CD14-positive monocyte (primary cell): ENCODE results near the gene RPL26. TPM values are rescaled to one million over a fixed set of nuclear protein-coding genes. Genes with fewer than 3 reads are reported as not detected.

Experiments
- DNase-seq, 3 donors: peaks; one replicate each; pipeline ENCODE4 v3.0.0-alpha.2; 2011 to 2022
- H2AFZ ChIP-seq: 2 replicates; pipeline ENCODE4 v1.6.0; 2012; ENCODE audit warnings: mild to moderate bottlenecking, low read depth, low read length, inconsistent platforms; ENCODE audit not compliant: insufficient read depth, poor library complexity, severe bottlenecking
- H3K27ac ChIP-seq, 2 donors: 1 replicate in 1 of 2; 2 replicates in 1 of 2; pipeline ENCODE4 v1.5.1; 2012 to 2013; ENCODE audit warnings: low read length in 2 of 2, control low read depth in 1 of 2, inconsistent platforms in 1 of 2, low read depth in 1 of 2, mild to moderate bottlenecking in 1 of 2
- H3K27me3 ChIP-seq, 2 donors: one replicate each; pipeline versions ENCODE4 v1.6.0 to v1.6.1; 2011 to 2013; ENCODE audit warnings: low read length in 2 of 2; ENCODE audit not compliant: control insufficient read depth in 2 of 2, insufficient read depth in 2 of 2
- H3K36me3 ChIP-seq, 2 donors: replicated peaks in 1 of 2; 1 replicate in 1 of 2; 2 replicates in 1 of 2; pipeline versions ENCODE4 v1.5.1 to v1.6.1; 2012 to 2013; ENCODE audit warnings: low read length in 2 of 2, control low read depth in 1 of 2, inconsistent platforms in 1 of 2, mild to moderate bottlenecking in 1 of 2; ENCODE audit not compliant: insufficient read depth in 2 of 2, control insufficient read depth in 1 of 2
- H3K4me1 ChIP-seq, 2 donors: 1 replicate in 1 of 2; 2 replicates in 1 of 2; pipeline versions ENCODE4 v1.5.1 to v1.6.1; 2012 to 2013; ENCODE audit warnings: low read length in 2 of 2, control low read depth in 1 of 2, inconsistent platforms in 1 of 2, mild to moderate bottlenecking in 1 of 2, moderate library complexity in 1 of 2; ENCODE audit not compliant: insufficient read depth in 2 of 2, control insufficient read depth in 1 of 2
- H3K4me2 ChIP-seq: replicated peaks from 2 replicates; pipeline ENCODE3; 2012; ENCODE audit warnings: low read length, moderate library complexity, mild to moderate bottlenecking; ENCODE audit not compliant: poor library complexity, severe bottlenecking; ENCODE audit errors: extremely low read depth
- H3K4me3 ChIP-seq, 3 experiments: fragments of 200-600 bp in 1 of 3; sonication (generic) in 1 of 3; replicated peaks in 1 of 3; 1 replicate in 2 of 3; 2 replicates in 1 of 3; pipeline ENCODE4 v1.5.1; 2011 to 2013; ENCODE audit warnings: low read length in 3 of 3, mild to moderate bottlenecking in 3 of 3, control low read depth in 2 of 3, low read depth in 2 of 3, inconsistent platforms in 1 of 3, moderate library complexity in 1 of 3
- H3K79me2 ChIP-seq: 2 replicates; pipeline ENCODE4 v1.6.0; 2012; ENCODE audit warnings: mild to moderate bottlenecking, control low read depth, inconsistent platforms, low read length, moderate library complexity; ENCODE audit not compliant: insufficient read depth
- H3K9ac ChIP-seq: 2 replicates; pipeline ENCODE4 v1.6.0; 2017; ENCODE audit warnings: low read length, mild to moderate bottlenecking; ENCODE audit not compliant: insufficient read depth, poor library complexity, severe bottlenecking
- H3K9me3 ChIP-seq, 2 donors: replicated peaks in 1 of 2; 1 replicate in 1 of 2; 2 replicates in 1 of 2; pipeline versions ENCODE4 v1.5.1 to v1.6.1; 2012 to 2013; ENCODE audit warnings: low read length in 2 of 2, control low read depth in 1 of 2; ENCODE audit not compliant: control insufficient read depth in 1 of 2, insufficient read depth in 1 of 2
- H4K20me1 ChIP-seq: 2 replicates; pipeline ENCODE4 v1.6.0; 2012; ENCODE audit warnings: mild to moderate bottlenecking, low read length, control low read depth, moderate library complexity; ENCODE audit not compliant: insufficient read depth
- H3K27ac Mint-ChIP-seq, 7 donors: one replicate each; pipeline ENCODE4 v1.8.0; 2020; ENCODE audit warnings: mild to moderate bottlenecking in 7 of 7, mixed read lengths in 7 of 7, moderate library complexity in 6 of 7, inconsistent platforms in 2 of 7
- H3K27me3 Mint-ChIP-seq, 3 donors: one replicate each; pipeline ENCODE4 v1.8.0; 2021 to 2022; ENCODE audit warnings: low read depth in 3 of 3, mild to moderate bottlenecking in 3 of 3, mixed read lengths in 3 of 3, moderate library complexity in 3 of 3, inconsistent platforms in 1 of 3
- H3K36me3 Mint-ChIP-seq, 2 donors: one replicate each; pipeline ENCODE4 v1.8.0; 2020; ENCODE audit warnings: mixed read lengths in 2 of 2, inconsistent platforms in 1 of 2, mild to moderate bottlenecking in 1 of 2
- H3K4me1 Mint-ChIP-seq: one replicate; pipeline ENCODE4 v1.8.0; 2020; ENCODE audit warnings: mild to moderate bottlenecking, mixed read lengths
- H3K4me3 Mint-ChIP-seq, 2 donors: one replicate each; pipeline ENCODE4 v1.8.0; 2020; ENCODE audit warnings: mild to moderate bottlenecking in 2 of 2, mixed read lengths in 2 of 2, moderate library complexity in 1 of 2
- H3K9me3 Mint-ChIP-seq, 7 donors: one replicate each; pipeline ENCODE4 v1.8.0; 2020 to 2022; ENCODE audit warnings: mixed read lengths in 7 of 7, mild to moderate bottlenecking in 6 of 7, moderate library complexity in 6 of 7, inconsistent platforms in 2 of 7
- CTCF ChIP-seq: fragments of 200-600 bp; IDR thresholded peaks from one replicate; pipeline ENCODE4 v1.8.0; 2022; ENCODE audit warnings: antibody characterized with exemption, mild to moderate bottlenecking
- WGBS: methylation state at CpG from one replicate; pipeline ENCODE4 v1.1.5; 2013; ENCODE audit warnings: missing lambda C conversion rate; ENCODE audit not compliant: insufficient coverage; 5-methylcytosine and 5-hydroxymethylcytosine counted together
- intact Hi-C, 2 donors: fragments of 100-400 bp; cut with micrococcal nuclease; formaldehyde crosslinking; loops; one replicate each; pipeline versions ENCODE4 v1.15.0 to v1.15.1; 2023
- polyA plus RNA-seq, 3 donors: library from polyadenylated mRNA; depleted of rRNA in 1 of 3; unstranded in 2 of 3; stranded (reverse) in 1 of 3; fragments of 300-500 nt in 2 of 3; fragments of >200 nt in 1 of 3; fragmentation: Illumina TruSeq in 2 of 3; gene quantifications; 1 replicate in 2 of 3; 2 replicates in 1 of 3; pipeline ENCODE4 v1.2.3, GENCODE V29; 2012 to 2021
- small RNA-seq: library from RNA; depleted of rRNA; stranded (forward); fragments of <200 nt; gene quantifications from one replicate; pipeline ENCODE3, GENCODE V24; 2012; ENCODE audit warnings: low read depth; ENCODE audit not compliant: insufficient read length

Gene RPL26
- polyA plus RNA-seq, 3 donors, result 859 to 4,469 (median 884) TPM

- TF ChIP-seq CTCF, result no peak
- no peak overlapping the region for H3K4me2 ChIP-seq
- peaks cover 5% of the 10 kb centered on the region for H3K4me1 Mint-ChIP-seq
- H3K9me3 Mint-ChIP-seq, result peaks cover 0 to 9% (median 2%) of the 10 kb centered on the region in 7 donors
- no peak overlapping the region for H3K27ac ChIP-seq
- no peak overlapping the region for H3K27ac Mint-ChIP-seq
- H3K9ac ChIP-seq, result no peak overlapping the region
- H4K20me1 ChIP-seq, result no peaks in the 10 kb centered on the region
- DNase-seq, result no peak
- H3K36me3 ChIP-seq, result no peaks in the 10 kb centered on the region
- intact Hi-C loops, result no loop called here
- no peaks in the 10 kb centered on the region for H3K36me3 Mint-ChIP-seq
- no peak overlapping the region for H3K4me3 Mint-ChIP-seq
- H3K4me1 ChIP-seq, result peaks cover 4% of the 10 kb centered on the region in 2 donors
- H3K27me3 ChIP-seq, result peaks cover 3 to 11% of the 10 kb centered on the region in 2 donors
- 100% methylated on average over 2 of the region's 2 CpGs for WGBS
- peaks cover 15 to 23% (median 18%) of the 10 kb centered on the region in 3 donors for H3K27me3 Mint-ChIP-seq
- H3K4me3 ChIP-seq, result no peak overlapping the region
- no peaks in the 10 kb centered on the region for H3K9me3 ChIP-seq
- no peaks in the 10 kb centered on the region for H3K79me2 ChIP-seq
- no peak overlapping the region for H2AFZ ChIP-seq
Measured at GRCh38 chr17:8332128-8332527, 50.9 kb downstream of the RPL26 start.

Small RNA genes lying within 50 kb of the gene (small RNA-seq; reads per million reads assigned to genes)
- not detected for gene RF00265

Other genes with a start within 250 kb of the RPL26 start
- 100 to 1,000 TPM in 1 of 3 donors, 1 to 10 TPM in 2; 5.6 to 457 (median 9.6) TPM for gene PER1, start 230.8 kb downstream of the RPL26 start, polyA plus RNA-seq
- gene VAMP2, start 220.2 kb downstream of the RPL26 start, polyA plus RNA-seq, result 100 to 1,000 TPM in 1 of 3 donors, 10 to 100 TPM in 2; 10.2 to 139 (median 14.5) TPM
- 10 to 100 TPM; 20.5 to 37.4 (median 31.4) TPM for gene TMEM107, start 206.8 kb downstream of the RPL26 start, polyA plus RNA-seq
- gene BORCS6, start 193.0 kb downstream of the RPL26 start, polyA plus RNA-seq, result 10 to 100 TPM in 2 of 3 donors, 1 to 10 TPM in 1; 5.4 to 14.1 (median 13.9) TPM
- 1 to 10 TPM in 1 of 3 donors, under 1 TPM in 2; 0.38 to 4.2 (median 0.79) TPM for gene AURKB, start 172.6 kb downstream of the RPL26 start, polyA plus RNA-seq
- 10 to 100 TPM in 1 of 3 donors, 1 to 10 TPM in 2; 2.2 to 49.1 (median 4.1) TPM for gene CTC1, start 135.1 kb downstream of the RPL26 start, polyA plus RNA-seq
- gene PFAS, start 133.9 kb downstream of the RPL26 start, polyA plus RNA-seq, result 10 to 100 TPM in 1 of 3 donors, 1 to 10 TPM in 2; 4.1 to 12.8 (median 4.4) TPM
- gene RANGRF, start 94.5 kb downstream of the RPL26 start, polyA plus RNA-seq, result 10 to 100 TPM; 27.3 to 34.3 (median 31.7) TPM
- 10 to 100 TPM in 1 of 3 donors, 1 to 10 TPM in 1, under 1 TPM in 1; 0.96 to 10.9 (median 3.8) TPM for gene SLC25A35, start 87.8 kb downstream of the RPL26 start, polyA plus RNA-seq
- not detected for gene ARHGEF15, start 73.0 kb downstream of the RPL26 start, polyA plus RNA-seq
- gene ODF4, start 43.4 kb downstream of the RPL26 start, polyA plus RNA-seq, result not detected
- not detected for gene RNF222, start 14.6 kb upstream of the RPL26 start, polyA plus RNA-seq
- 10 to 100 TPM; 29.8 to 58.3 (median 39.7) TPM for gene NDEL1, start 52.7 kb upstream of the RPL26 start, polyA plus RNA-seq
- under 1 TPM in 2 of 3 donors, not detected in 1; 0.42 to 0.65 TPM for gene MYH10, start 247.5 kb upstream of the RPL26 start, polyA plus RNA-seq